Hematopoietic multipotent progenitor cell treated with erythropoietin and hydrocortisone succinate and interleukin-3 and kit ligand, for 6 days (in vitro differentiated cells): ENCODE measurements around the gene DDR2.
"Not testable (repeated sequence)": the region's sequence is repeated elsewhere in the genome, so short reads cannot be mapped to it uniquely, and the experiment has no call there.

Experiments
- DNase-seq: peaks from one replicate; pipeline ENCODE4 v3.0.0-alpha.2; 2015

Gene DDR2

DNA sequence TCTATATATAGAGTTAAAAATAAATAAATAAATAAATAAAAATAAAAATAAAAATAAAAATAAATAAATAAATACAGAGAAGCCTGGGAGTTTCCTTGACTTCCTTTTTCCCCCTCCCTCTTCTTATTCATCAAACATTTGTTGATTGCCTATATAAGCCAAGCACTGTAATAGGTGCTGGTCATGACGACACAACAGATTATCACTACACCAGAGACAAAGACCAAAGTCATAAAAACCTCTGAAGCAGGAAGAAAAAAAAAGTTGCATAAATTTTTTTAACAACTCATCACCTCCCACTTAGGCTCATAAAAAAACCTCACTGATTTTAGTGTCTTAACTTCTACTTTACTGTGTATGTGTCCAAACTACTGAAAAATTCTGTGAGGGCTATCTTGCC is 95.2 kb downstream of the DDR2 start:
- DNase-seq = not testable (repeated sequence)

DNA sequence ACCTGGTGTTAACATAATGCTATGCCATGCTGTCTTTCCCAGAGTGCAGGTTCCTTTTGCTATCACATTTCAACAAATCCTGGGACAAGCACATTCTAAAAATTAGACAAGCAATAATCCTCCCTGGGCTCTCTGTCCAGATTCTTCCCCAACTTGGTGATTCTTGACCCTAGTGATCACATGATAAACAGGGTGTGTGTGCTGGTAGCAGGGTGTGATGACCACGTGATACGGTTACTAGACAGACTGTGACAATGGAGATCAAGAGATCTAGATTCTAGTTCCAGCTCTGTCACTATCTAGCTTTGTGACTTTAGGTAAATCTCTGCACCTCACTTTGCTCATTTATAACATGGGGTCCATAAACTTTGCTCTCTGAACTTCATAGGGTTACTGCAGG is 96.3 kb downstream of the DDR2 start:
- no peak for DNase-seq

DNA sequence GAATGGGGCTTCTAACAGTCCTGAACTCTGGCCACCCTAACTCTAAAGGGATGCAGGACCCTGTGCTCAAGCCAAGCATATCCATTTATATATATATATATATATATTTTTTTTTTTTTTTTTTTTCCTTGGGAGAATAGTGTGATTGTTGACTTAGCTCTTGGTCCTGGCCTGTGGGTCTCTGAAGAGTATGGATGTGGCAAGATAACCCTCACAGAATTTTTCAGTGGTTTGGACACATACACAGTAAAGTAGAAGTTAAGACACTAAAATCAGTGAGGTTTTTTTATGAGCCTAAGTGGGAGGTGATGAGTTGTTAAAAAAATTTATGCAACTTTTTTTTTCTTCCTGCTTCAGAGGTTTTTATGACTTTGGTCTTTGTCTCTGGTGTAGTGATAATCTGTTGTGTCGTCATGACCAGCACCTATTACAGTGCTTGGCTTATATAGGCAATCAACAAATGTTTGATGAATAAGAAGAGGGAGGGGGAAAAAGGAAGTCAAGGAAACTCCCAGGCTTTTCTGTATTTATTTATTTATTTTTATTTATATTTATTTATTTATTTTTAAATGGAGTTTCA is 97.0 kb downstream of the DDR2 start:
- not testable (repeated sequence) for DNase-seq

DNA sequence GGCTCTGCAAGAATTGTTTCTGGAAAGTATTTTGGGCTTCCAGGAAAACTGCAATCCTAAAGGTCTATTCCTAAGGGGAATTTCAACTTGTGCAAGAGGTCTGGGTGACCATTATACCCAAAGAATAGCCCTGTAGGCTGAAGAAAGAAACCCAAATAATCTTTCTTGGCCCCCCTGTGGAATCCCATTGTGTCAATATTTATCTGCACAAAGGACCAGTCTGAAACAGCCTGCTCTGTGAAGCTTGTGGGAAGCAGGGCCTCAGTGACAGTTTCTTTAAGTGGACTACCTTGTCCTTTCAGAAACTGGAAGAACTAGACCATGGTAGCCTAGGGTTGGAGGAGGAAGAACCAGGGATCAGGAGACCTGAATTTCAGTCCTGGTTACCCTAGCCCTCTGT is 99.8 kb downstream of the DDR2 start:
- no peak for DNase-seq

DNA sequence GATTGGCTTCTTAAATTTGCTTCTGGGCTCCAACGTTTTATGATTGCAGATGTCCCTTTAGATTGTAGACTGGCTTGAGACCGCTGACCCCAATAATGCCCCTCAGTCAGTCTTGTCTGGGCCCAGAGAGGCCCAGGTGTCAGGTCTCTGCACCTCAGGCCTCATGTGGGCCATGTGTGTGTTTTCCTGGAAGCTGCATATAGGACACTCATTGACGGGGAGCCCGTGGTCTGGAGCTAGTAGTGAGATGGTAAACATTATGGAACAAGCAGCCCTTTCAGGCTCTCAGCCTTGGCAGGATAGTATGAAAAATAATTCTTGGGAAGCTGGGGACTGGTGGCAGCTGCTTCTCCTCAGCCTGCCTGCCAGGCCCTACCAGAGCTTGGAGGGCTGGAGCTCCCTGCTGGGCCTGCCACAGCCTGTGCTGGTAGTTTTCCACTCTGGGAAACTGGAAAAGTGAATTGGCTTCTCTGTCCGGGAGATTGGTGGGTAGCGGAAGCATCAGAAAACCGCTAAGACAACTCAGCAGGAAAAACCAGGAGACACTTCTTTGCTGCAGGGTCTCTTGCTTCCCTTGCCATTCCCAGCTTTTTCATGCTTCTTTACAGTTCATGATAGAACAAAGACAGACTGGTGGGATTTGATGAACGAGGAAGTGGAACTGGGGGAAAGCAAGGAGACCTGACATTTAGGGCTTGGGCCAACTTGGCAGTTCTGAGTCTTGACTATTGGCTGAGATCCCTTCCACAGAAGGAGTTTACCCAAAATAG is 100.5 kb downstream of the DDR2 start:
- no peak for DNase-seq

DNA sequence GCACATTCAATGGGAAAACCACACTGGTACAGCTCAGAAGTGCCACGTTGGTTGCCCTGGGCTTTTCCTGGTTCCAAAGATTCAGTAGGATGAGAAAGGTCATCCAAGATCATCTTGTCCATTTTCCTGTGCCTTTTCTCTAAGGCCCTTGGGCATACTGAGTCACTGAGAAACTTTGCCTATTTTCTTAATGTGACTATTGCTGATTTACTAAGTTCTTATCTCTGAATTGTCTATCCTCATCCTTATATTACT is 101.0 kb downstream of the DDR2 start:
- DNase-seq = no peak

DNA sequence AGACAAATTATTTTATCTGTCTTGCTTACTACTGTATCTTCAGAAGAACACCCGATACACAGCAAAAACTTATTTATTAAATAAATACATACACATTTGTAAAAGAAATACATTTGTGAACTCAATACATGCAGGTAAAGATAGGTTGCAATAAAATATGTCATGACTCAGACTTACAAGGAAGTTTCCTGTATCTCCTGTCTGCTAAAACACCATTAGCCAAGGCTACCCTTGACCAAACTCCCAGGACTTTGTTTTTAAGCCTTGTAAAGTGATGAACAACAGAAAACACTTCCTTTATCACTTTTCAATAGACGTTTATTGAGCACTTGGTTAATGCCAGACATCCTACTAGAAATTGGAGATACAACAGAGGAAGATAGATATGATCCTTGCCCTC is 101.8 kb downstream of the DDR2 start:
- no peak for DNase-seq

DNA sequence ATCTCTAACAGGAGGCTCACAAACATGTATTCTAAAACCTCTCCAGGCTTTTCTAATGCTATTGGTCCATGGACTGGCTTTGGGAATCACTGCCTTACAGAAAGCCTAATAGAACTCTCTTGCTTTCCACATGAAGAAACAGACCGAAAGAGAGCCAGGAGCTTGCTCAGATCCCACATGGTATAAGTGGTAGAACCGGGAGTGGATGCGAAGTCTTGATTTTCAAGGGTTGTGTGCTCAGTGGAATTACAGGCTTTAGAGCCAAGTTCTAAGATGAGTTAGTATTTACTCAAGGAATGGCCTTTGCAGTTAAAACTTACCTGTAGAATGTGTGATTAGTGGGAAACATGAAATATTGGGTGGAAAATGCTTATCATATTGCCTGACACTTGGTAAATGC is 103.9 kb downstream of the DDR2 start:
- DNase-seq = no peak

DNA sequence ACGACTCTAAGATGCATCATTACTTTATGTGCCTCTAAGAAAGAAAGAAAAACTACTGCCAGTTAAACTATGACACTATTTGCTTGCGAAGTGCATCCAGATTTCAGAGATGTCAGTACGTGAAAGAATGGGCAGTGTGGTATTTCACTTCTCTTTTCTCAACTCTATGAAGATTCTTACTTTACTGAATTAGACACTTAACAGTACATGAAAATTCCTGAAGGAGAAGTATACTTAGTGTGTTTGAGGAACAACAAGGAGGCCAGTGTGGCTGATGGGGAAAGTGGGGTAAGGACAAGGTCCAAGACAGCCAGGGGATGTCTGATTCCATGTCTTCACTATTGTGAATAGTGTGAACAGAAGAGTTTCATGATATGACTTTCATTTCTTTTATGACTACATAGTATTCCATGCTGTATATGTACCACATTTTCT is 104.4 kb downstream of the DDR2 start:
- no peak for DNase-seq

DNA sequence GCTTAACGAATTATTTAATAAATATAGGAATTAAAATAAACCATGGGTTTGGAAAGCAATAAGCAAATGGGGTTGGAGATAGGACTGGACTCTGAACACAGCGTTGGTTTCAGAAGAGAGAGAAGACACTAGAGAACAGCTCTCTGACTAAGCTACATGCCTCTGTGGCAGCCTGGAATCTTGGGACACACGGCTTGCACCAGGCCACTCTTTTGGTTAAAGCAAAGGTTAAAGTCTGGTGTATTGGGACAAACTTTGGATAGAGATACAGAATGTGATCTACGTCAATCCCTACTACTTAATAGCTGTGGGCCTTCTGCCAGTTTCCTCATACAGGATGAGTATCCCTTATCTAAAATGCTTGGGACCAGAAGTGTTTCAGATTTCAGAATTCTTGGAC is 108.5 kb downstream of the DDR2 start:
- DNase-seq = no peak

DNA sequence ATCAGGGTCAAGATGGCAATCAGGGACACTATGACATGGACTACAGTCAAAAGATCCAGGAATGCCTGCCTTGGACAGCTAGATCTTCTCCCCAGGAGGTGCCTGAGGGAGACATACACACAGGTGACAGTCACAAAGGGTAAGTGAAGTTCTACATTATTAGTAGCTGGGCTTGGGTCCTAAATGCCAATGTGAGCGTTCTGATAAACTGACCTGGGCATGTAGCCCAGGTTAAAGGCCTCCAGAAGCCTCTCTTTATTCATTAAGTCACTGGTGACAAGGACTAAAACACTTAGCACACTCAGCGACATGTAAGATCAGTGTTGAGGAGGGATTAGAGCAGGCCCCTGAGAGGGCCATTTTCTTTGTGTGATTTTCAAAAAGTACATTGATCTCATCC is 109.3 kb downstream of the DDR2 start:
- DNase-seq = no peak

DNA sequence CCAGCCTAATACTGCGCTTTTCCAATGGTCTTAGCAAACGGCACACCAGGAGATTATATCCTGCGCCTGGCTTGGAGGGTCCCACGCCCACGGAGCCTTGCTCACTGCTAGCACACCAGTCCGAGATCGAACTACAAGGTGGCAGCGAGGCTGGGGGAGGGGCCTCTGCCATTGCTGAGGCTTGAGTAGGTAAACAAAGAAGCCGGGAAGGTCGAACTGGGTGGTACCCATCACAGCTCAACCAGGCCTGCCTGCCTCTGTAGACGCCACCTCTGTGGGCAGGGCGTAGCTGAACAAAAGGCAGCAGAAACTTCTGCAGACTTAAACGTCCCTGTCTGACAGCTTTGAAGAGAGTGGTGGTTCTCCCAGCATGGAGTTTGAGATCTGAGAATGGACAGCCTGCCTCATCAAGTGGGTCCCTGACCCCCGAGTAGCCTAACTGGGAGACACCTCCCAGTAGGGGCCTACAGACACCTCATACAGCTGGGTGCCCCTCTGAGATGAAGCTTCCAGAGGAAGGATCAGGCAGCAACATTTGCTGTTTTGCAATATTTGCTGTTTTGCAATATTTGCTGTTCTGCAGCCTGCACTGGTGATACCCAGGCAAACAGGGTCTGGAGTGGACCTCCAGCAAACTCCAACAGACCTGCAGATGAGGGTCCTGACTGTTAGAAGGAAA is 114.1 kb downstream of the DDR2 start:
- not testable (repeated sequence) for DNase-seq

DNA sequence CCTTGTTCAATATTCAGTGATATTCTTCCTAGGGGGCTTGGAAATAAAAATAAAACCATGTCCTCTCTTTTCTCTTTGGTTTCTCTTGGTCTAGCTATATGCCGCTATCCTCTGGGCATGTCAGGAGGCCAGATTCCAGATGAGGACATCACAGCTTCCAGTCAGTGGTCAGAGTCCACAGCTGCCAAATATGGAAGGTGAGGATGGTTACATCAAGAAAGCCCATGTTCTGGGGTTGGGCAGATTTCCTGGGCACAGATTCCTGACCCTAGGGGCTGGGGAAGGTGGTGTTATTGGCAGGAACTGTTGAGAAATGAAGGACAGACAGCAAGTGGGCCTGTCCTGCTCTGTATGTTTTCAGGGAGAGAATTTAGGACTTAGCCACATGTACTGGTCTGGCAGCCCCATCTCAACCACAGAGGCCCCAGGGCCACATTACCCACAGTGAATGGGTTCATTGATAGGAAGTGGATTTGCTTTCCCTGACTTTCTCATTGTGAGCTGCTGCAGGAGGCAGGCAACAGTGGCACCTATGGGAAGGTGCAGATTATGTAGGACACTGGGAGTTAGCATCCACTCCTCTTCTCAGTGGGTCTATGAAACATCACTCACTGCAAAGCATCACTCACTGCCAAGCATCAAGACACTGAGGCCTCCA is 120.9 kb downstream of the DDR2 start:
- no peak for DNase-seq

DNA sequence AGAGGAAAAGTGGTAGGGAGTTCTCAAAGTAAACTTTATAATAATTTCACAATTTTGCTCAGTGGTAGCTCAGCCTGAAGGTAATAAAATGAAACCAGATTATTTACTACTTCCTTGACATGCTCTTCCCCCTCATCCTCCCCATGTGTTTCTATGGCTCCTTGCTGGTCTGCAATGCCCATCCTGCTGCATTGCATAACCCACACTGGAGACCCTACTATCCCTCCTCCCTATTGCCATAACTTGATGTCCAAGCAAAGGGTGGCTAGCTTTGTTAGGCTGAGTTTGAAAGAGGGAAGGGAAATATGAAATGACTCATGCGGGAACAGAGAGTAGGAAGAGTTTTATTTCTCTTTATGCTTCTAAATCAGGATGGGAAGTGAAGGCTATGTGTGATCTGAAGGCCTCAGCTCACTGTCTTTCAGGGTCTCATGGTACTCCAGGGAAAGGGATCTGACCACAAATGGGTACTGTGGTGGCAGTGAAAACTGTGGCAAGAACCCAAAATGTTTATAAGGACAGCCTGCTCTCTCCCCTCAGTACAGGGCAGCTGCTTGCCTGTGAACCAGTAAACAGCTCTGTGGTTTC is 121.8 kb downstream of the DDR2 start:
- no peak for DNase-seq

DNA sequence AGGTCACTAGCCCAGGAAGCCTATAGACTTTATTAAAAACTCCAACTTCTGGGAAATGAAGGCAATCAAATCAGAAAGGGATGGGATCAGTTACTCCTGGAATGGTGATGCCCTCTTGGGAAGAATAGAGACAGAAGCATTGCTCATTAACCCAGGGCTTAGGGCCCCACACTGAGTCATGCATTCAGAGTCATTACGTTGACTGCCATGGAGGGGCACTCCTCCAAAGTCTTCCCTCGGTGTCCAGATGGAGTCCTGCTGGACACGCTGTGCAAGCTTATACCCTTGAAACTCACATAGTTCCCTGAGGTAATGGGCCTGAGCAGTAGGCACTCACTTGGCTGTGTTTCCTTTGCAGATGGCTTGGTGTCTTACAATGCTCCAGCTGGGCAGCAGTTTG is 123.0 kb downstream of the DDR2 start:
- DNase-seq = no peak

DNA sequence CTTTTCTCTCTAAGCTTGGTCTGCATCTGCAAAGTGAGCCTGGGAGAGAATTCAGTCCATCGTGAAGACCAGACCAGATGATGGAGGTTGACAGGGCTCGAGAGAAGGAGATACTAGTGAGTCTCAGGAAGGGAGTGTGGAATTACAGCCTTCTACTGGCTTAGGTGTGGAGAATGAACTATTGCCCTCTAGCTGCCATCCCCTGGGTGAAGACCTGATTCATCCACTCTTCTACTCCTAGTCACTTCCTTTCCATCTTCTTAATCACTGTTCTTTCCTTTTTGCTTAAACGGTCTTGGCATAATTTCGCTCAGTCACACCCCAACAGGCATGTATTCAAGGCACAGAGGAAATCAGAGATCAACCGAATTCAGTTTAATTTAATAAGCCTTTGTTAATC is 124.3 kb downstream of the DDR2 start:
- DNase-seq = no peak

DNA sequence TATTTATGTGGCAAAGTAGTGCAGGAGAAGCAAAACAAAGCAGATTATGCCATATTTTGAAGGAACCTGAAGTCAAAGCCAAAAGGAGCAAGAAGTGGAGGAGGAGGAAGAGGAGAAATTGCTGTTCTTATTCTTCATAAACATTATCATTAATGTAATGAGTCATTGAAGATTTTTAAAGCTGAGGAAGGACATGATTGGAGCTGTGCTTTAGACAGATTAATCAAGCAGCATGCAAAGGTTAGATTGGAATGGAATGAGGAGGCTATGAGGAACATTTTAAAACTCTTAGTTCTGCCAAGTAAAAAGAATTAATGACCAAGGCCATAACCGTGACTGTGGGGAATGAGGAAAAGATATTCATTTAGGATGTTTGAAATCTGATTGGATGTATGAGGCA is 125.2 kb downstream of the DDR2 start:
- DNase-seq = no peak

DNA sequence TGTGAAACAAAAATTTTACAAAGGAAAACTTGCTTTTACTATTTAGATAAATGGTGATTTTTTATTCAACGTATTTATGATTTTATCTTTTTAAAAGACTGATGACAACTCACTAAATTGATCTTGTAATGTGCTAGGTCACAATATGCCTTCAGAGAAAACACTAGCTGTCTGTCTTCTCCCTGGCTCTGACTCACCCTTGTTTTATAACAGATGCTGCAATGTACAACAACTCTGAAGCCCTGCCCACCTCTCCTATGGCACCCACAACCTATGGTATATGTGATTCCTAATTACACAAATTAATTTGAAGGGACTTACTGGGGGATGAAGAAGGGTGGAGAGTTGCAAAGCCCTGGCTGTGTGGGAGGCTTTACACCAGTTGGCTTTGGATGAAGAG is 133.5 kb downstream of the DDR2 start:
- DNase-seq = no peak

DNA sequence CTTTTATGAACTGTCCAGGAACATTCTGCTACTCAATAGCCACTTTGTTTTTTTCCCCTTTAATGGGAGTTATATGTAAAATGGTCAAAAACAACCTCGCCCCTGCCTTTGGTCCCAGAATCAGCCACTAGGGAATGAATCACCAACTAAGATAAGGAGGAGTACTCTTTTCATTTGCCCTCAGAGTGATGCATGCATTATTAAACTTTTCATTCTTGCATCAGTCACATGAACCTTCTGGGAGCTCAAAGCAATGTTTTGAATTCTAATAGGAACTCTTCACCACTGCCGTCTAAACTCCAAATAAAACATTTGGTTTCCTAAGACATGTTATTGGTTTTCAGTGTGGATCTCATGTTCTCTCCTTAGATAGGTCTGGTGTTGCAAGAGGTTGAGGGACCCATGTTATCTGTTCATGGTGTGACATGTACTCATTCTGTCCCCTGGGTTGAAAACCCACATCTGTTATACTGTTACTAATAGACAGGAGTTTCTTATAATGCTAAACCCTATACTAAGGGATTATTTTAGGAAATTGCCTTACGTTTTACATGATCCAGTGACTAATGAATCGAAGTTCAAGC is 140.4 kb downstream of the DDR2 start:
- no peak for DNase-seq

DNA sequence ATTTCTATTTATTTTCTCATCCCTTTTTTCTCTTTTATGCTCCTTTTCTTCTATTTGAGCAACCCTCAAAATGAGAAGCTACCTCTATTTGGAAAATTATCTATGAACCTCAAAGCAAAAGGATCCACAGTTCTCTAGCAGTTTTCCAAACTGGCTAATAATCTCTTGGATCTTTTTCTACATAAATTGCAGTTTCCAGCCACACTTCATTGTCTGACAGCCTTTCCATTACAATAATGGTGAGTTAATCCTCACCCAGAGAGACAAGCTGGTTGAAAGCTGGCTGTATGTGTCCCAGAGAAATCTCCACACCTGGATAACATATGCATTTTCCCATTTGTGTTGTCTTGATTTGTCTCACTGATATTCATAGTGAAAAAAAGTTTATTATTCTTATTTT is 141.7 kb downstream of the DDR2 start:
- DNase-seq = no peak

DNA sequence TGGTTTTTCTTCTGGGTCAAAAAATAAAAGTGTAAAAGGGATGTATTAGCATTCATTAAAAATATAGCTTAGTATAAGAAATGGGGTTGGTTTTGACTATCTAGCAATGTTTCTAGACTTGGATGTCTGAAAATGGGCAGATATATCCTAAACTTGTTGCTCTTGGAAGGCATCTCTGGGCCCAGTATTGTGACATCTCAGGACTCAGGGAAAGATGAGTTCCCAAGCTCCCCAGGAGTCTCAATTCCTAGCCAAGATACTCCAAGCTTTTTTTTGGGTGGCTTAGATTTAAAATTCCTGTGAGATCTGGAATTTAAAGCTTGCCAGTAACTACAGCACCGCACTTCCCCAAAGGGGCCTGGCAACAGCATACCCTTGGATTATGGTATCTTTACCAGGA is 146.8 kb downstream of the DDR2 start:
- DNase-seq = no peak

DNA sequence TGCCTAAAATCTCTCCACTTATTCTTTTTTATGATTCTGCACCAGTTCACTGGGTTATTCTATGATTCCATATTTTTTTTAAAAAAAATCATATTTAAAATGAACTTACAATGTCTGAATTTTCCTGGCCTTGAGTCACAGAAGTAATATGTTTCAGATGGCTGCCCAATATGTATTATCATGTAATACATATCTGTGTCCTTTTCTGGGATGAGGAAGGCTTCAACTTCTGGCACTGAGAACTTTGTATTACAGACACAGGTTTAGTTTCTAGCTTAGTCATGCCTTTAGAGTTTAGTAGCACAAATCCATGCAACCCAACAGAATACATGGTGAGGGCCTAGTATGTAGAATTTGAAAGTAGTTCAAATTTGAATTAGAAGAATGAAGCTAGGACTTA is 150.4 kb downstream of the DDR2 start:
- no peak for DNase-seq

DNA sequence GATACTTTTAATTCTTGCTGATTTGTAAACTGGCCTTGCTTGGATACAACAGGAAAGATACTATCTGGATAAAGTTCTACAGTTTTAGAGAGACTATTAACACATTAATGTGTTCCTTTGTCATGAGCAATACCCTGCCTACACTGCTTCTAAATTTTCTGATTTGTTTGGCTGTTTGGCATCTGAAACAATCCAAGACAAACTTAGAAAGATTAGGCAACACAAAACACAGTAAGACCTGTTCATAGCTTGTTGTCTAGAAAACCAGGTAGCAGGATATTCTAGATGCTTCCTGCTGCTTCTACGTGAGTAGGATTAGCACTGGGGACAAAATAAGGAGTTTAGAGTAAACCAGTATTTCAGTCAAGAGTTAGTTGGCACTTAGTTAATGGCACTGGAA is 152.7 kb downstream of the DDR2 start:
- DNase-seq = not testable (repeated sequence)
